Keratinocyte (primary cell): ENCODE measurements around the gene RARS2. TPM values are rescaled to one million over a fixed set of nuclear protein-coding genes. Genes with fewer than 3 reads are reported as not detected.

Experiments used
- DNase-seq: peaks from one replicate; pipeline ENCODE4 v3.0.0-alpha.2; 2011; ENCODE audit warnings: low read depth, missing footprints, low spot score
- FAIRE-seq: peaks from 2 replicates; lab custom pipeline; 2011; peaks lifted over from hg19 to GRCh38; lab: Jason Lieb, UNC
- H2AFZ ChIP-seq: 2 replicates; pipeline ENCODE4 v1.6.0; 2012; ENCODE audit warnings: low read length, control low read depth, inconsistent platforms; ENCODE audit not compliant: control insufficient read depth
- H3K27ac ChIP-seq: 2 replicates; pipeline ENCODE4 v1.5.1; 2011; ENCODE audit warnings: low read length; ENCODE audit not compliant: control insufficient read depth, insufficient read depth
- H3K27me3 ChIP-seq: 3 replicates; pipeline ENCODE4 v1.6.0; 2011; ENCODE audit warnings: low read length; ENCODE audit not compliant: control insufficient read depth, insufficient read depth; ENCODE audit errors: extremely low read depth
- H3K36me3 ChIP-seq, 2 experiments: 2 replicates in 1 of 2; 3 replicates in 1 of 2; pipeline ENCODE4 v1.5.1; 2011; ENCODE audit warnings: low read length in 2 of 2, mild to moderate bottlenecking in 1 of 2; ENCODE audit not compliant: control insufficient read depth in 2 of 2, insufficient read depth in 2 of 2; ENCODE audit errors: extremely low read depth in 1 of 2
- H3K4me1 ChIP-seq: 3 replicates; pipeline ENCODE4 v1.5.1; 2011; ENCODE audit warnings: low read length; ENCODE audit not compliant: control insufficient read depth, insufficient read depth; ENCODE audit errors: extremely low read depth
- H3K4me2 ChIP-seq: 3 replicates; pipeline ENCODE4 v1.6.0; 2011; ENCODE audit warnings: low read depth, low read length; ENCODE audit not compliant: control insufficient read depth, insufficient read depth; ENCODE audit errors: extremely low read depth
- H3K4me3 ChIP-seq, 3 experiments: fragments of 200-600 bp in 1 of 3; sonication (generic) in 1 of 3; 2 replicates in 2 of 3; 3 replicates in 1 of 3; pipeline ENCODE4 v1.5.1; 2011 to 2016; ENCODE audit warnings: low read length in 3 of 3, mild to moderate bottlenecking in 3 of 3, control low read depth in 2 of 3, inconsistent platforms in 1 of 3, low read depth in 1 of 3, mixed read lengths in 1 of 3, mixed run types in 1 of 3, moderate library complexity in 1 of 3; ENCODE audit not compliant: control insufficient read depth in 2 of 3, insufficient read depth in 2 of 3; ENCODE audit errors: extremely low read depth in 1 of 3
- H3K79me2 ChIP-seq: 2 replicates; pipeline ENCODE4 v1.6.0; 2012; ENCODE audit warnings: low read length; ENCODE audit not compliant: control insufficient read depth, insufficient read depth
- H3K9ac ChIP-seq: 3 replicates; pipeline ENCODE4 v1.6.0; 2011; ENCODE audit warnings: low read length; ENCODE audit not compliant: control insufficient read depth, insufficient read depth; ENCODE audit errors: extremely low read depth
- H3K9me1 ChIP-seq: 3 replicates; pipeline ENCODE4 v1.6.0; 2011; ENCODE audit warnings: low read length; ENCODE audit not compliant: control insufficient read depth, insufficient read depth; ENCODE audit errors: extremely low read depth
- H3K9me3 ChIP-seq: 2 replicates; pipeline ENCODE4 v1.5.1; 2012; ENCODE audit warnings: low read depth, low read length; ENCODE audit not compliant: control insufficient read depth
- H4K20me1 ChIP-seq: 3 replicates; pipeline ENCODE4 v1.6.0; 2011; ENCODE audit warnings: low read length; ENCODE audit not compliant: control insufficient read depth, insufficient read depth; ENCODE audit errors: extremely low read depth
- CTCF ChIP-seq, 3 experiments: IDR thresholded peaks in 1 of 3; conservative IDR thresholded peaks in 1 of 3; optimal IDR thresholded peaks in 1 of 3; 2 replicates in 2 of 3; 3 replicates in 1 of 3; pipeline versions ENCODE3 to v1.5.1; 2011; ENCODE audit warnings: low read length in 3 of 3, mild to moderate bottlenecking in 3 of 3, moderate library complexity in 2 of 3, control low read depth in 1 of 3, inconsistent platforms in 1 of 3; ENCODE audit not compliant: insufficient read depth in 2 of 3; ENCODE audit errors: extremely low read depth in 1 of 3
- EZH2 ChIP-seq: IDR thresholded peaks from one replicate; pipeline ENCODE4 v1.6.1; 2012; ENCODE audit warnings: inconsistent platforms, mild to moderate bottlenecking, low read length, moderate library complexity
- dilution Hi-C: fragments of 300-500 bp; cut with MboI; formaldehyde crosslinking; loops from one replicate; pipeline ENCODE4 v1.7.0; 2020; ENCODE audit warnings: low sequenced_read_pairs; ENCODE audit not compliant: extremely low pct_ligation_motif_present
- polyA plus RNA-seq, 5 experiments: library from polyadenylated mRNA; depleted of rRNA in 3 of 5; stranded (reverse) in 3 of 5; stranded (forward) in 1 of 5; unstranded in 1 of 5; fragments of >200 nt; gene quantifications; 1 replicate in 1 of 5; 2 replicates in 3 of 5; 3 replicates in 1 of 5; pipeline versions ENCODE4 v1.2.1 to v1.2.3, GENCODE V29; 2011 to 2012; ENCODE audit warnings: missing spikeins in 2 of 5, low read depth in 1 of 5, low replicate concordance in 1 of 5

RARS2 gene
- polyA plus RNA-seq, 1 donor (not counting 4 experiments of a cell fraction or from before 2014, with no cell fraction given): 20.3 TPM

- no peak overlapping the region for H3K4me2 ChIP-seq
- DNase-seq: no peak
- no peak overlapping the region for H2AFZ ChIP-seq
- no peaks in the 10 kb centered on the region for H3K9me3 ChIP-seq
- no peaks in the 10 kb centered on the region for H3K27me3 ChIP-seq
- peaks cover 9 to 14% of the 10 kb centered on the region in 2 experiments for H3K36me3 ChIP-seq
- no peaks in the 10 kb centered on the region for H3K4me1 ChIP-seq
- H3K79me2 ChIP-seq: no peaks in the 10 kb centered on the region
- TF ChIP-seq EZH2: no peak
- no peak for TF ChIP-seq CTCF (optimal IDR thresholded peaks at IDR 0.05 in 1 of 3, IDR thresholded peaks at IDR 0.05 in 1 of 3, conservative IDR thresholded peaks at IDR 0.05 in 1 of 3; ENCODE audit: extremely low read depth in 1 of 3, insufficient read depth in 2 of 3, low read length in 3 of 3)
- H4K20me1 ChIP-seq: no peaks in the 10 kb centered on the region
- H3K9ac ChIP-seq: no peak overlapping the region
- H3K9me1 ChIP-seq: no peaks in the 10 kb centered on the region
- H3K4me3 ChIP-seq: no peak overlapping the region
- no peak overlapping the region for H3K27ac ChIP-seq
- FAIRE-seq: no peak
- dilution Hi-C loops: no loop called here
These were observed 71.3 kb downstream of the RARS2 start for GRCh38 chr6:87518453-87518852.

GRCh38 chr6:87514831-87515230, 75.0 kb downstream of the RARS2 start:
- FAIRE-seq (no peak), DNase-seq (no peak)
- Histone ChIP-seq H3K36me3 (peaks cover 14 to 19% of the 10 kb centered on the region in 2 experiments), H3K9me1 (no peaks in the 10 kb centered on the region), H3K79me2 (no peaks in the 10 kb centered on the region), H4K20me1 (no peaks in the 10 kb centered on the region), H3K4me2 (no peak overlapping the region), H3K9ac (no peak overlapping the region), H3K27me3 (no peaks in the 10 kb centered on the region), H3K27ac (no peak overlapping the region), H3K4me3 (no peak overlapping the region), H3K4me1 (no peaks in the 10 kb centered on the region), H3K9me3 (no peaks in the 10 kb centered on the region), H2AFZ (no peak overlapping the region)
- dilution Hi-C loops: no loop called here
- TF ChIP-seq CTCF (optimal IDR thresholded peaks at IDR 0.05 in 1 of 3, IDR thresholded peaks at IDR 0.05 in 1 of 3, conservative IDR thresholded peaks at IDR 0.05 in 1 of 3; ENCODE audit: extremely low read depth in 1 of 3, insufficient read depth in 2 of 3, low read length in 3 of 3): no peak
- no peak for TF ChIP-seq EZH2
